Activated CD4-positive, alpha-beta T cell treated with anti-CD3 and anti-CD28 coated beads, Interleukin-2, amount 50 U/mL, for 1 hour (primary cell): ENCODE results near the gene FANCI.

Experiments used
- DNase-seq: peaks from one replicate; pipeline ENCODE4 v3.0.0-alpha.2; 2020

Gene FANCI

DNA sequence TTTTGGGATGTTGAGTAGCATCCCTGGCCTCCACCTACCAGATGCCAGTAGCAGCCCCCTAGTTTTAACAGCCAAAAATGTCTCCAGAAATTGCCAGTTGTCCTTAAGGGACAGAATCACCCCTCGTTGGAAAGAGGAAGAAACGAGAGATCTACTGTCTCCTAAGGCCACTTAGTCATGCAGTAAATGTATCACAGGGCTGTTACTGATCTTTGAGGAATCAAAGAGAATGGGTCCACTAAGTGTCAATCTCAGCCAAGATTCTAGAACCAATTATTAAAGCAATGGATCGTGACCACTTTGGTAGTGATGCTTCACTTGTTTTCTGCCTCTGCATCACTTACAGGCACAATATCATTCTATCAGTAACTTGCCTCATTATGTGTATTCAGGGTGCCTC is 64.5 kb downstream of the FANCI start:
- no peak for DNase-seq

DNA sequence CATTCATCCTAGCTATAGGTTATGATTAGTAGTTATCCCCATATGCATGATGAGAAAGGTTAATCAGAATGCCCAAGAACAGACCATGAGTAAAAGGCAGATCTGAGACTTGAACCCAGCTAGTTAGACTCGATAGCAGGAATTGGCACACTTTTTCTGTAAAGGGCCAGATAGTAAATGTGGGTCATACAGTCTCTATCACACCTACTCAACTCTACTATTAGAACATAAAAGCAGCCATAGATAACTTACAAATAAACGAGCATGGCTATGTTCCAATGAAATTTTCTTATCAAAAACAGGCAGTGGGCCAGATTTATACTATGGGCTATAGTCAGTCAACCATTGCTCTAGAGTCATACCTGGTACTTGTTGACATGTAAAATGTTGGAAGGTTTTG is 66.2 kb downstream of the FANCI start:
- DNase-seq, result no peak

DNA sequence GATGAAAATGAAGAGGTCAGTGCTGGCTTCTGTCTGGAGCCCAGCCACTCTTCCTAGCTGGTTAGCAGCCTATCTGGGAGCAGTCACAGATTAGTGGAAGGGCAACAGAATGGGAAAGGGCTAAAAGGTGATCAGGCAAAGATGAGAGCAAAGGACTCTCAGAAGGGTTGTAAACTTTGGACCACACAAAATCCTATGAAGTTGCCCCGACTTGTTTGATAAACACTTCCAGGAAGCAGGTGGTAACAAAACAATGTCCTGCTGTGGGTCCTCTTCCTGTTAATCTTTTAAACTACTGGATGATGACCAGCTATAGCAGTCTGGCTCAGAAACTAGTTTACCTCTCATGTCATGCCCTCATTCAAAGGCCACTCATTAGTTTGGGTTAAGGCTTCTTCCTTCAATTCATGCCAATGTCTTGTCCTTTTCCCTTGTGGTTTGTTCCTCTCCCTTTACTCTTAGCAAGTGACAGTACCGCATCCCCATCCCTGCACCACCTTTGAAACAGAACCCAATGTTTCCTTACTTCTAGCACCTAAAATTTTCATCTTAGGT is 71.7 kb downstream of the FANCI start:
- no peak for DNase-seq

DNA sequence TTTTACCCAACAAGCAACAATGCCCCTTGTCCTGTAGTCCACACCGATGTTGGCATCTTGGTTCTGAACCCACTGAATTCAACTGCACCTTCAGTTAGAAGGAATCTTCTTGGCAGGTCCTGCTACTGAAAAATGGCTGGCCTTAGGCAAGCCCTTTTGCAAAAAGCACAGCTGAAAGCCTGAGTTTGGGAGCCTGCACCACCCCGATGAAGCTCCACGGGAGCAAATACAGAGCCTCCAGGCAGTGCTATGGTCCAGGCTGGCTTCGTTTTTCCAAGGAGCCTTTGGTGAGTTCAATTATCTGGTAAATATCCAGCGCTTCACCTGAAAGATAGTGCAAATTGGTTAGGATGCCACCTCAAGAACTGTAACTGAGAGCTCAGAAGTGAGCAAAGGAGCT is 72.7 kb downstream of the FANCI start:
- no peak for DNase-seq

DNA sequence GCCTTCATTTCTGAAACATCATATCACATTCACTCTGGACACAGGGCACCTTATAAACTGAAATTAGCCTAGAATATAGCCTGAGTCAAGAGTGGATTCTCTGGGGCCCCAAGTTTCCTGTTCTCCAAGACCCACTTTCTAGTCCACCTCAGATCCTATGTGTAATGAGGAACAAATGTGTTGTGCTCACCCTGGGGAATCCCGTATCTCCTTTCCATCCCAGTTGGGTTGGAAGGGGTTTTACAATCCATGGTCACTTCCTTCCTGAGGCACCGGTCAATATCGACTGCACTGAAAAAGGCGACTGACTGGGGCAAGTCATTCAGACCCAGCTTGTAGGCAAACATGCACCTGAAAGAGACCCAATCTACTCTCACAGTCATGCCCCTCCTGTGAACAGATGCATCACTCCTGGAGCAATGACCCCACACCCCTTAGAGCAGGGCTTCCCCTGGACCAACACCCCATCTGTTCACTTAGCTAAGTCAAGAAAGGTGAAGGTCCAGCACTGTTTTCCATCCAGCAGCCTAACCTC is 73.5 kb downstream of the FANCI start:
- no peak for DNase-seq

DNA sequence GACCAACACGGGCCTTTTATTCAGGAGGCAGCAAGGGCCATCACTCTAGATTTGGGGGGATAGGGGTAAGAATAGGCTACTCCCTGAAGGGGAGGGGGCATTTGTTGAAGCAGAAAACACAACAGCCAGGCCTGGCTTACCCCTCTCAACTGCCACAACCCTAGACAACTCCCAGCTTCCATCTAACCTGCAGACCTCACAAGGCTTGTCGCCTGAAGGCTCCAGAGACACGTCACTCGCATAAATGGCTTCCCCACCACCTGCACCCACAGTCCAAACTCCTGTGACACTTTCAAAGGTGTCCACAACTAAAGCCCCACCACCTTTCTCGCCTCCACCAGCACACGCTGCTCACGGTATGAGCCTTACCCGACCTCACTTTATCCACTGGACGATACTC is 75.9 kb downstream of the FANCI start:
- DNase-seq, result no peak

DNA sequence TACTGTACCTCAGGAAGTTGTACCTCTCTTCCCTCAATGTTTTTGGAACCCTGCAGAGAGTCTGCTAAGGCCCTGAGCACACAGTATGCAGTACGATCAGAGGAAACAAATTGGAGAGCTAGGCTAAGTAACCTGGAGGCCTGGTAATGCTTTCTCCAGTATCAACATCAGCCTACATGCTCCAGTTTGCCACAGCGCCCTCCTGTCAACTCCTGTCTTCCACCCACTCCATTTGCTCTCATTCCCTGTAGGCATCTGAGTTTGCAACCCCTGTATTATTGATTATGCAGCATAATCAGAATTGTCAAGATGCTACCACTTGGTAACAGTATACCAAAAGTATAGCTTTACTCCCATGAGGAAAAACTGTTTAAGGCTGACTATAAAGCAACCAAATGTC is 76.4 kb downstream of the FANCI start:
- DNase-seq, result no peak

DNA sequence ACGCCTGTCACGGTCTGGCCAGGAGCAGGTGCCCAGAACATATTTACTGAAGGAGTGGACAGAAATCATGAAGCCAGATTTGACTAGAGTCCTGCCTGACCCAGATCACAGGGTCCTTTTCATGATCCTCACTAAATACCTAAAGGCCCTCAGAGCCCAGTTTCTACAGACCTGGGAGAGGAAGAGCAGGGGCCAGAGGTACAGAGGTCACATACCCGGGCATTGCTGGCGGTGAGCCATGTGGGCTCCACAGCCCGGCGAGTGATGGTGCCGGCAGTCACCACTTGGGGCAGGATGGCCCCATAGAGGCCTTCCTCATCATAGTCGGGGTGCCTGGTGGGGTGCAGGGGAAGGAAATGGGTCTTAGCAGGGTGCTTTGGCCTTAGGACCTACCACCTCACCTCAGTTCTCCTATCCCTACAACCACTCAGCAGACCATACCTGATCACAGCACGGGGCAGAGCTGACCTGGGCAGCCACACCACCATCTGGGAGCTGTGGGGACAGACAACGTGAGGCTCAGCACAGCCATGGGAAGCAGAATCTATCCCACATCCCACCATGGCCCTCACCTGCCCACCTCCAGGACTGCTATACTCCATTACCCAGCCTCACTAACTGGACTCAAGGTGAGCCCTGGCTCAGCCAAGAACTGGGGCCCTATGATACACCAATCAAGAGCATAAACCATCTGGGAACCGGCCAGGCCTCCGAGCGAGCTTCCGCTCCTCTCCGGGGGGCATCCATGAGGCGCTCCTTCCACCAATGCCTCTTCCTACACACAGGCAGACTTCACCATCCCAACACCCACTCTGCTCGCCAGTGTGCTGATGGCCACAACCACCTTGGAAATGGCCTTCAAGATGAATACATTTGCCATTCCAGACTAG is 78.0 kb downstream of the FANCI start:
- no peak for DNase-seq

DNA sequence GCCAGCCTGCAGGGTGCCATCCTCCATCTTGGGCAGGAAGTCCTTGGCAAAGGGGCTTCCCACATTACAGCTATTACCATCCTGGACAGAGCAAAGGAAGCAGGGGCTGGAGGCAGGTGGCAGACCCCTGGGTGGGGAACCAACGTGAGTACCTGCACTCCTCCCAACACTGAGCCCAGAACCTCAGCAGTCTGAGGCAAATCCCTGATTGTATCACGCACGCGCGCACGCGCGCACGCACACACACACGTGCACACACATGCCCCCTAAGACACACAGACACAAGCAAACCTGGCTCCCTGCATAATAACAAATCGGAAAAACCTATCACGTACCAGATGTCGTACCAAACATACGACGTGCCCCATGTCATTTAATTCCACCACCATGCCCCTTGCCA is 79.0 kb downstream of the FANCI start:
- DNase-seq, result no peak

DNA sequence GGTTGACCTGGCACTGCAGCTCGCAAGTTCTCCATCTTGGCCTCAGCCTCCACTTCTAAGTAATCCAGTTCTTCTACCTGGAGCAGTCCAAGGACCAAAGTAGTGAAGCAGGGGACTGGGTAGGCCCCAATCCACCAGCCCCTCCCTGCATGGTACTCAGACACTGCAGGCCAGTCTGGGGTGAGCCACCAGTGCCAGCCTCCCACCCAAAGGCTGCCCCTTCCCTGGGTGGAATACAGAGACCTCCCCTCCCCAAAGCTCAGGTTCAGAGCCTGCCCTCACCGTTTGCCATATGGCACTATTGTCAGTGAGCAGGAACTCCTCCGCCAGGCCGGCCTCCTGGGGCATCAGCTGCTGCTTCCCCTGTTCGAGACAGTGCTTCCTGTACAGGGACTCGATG is 80.0 kb downstream of the FANCI start:
- DNase-seq, result no peak

DNA sequence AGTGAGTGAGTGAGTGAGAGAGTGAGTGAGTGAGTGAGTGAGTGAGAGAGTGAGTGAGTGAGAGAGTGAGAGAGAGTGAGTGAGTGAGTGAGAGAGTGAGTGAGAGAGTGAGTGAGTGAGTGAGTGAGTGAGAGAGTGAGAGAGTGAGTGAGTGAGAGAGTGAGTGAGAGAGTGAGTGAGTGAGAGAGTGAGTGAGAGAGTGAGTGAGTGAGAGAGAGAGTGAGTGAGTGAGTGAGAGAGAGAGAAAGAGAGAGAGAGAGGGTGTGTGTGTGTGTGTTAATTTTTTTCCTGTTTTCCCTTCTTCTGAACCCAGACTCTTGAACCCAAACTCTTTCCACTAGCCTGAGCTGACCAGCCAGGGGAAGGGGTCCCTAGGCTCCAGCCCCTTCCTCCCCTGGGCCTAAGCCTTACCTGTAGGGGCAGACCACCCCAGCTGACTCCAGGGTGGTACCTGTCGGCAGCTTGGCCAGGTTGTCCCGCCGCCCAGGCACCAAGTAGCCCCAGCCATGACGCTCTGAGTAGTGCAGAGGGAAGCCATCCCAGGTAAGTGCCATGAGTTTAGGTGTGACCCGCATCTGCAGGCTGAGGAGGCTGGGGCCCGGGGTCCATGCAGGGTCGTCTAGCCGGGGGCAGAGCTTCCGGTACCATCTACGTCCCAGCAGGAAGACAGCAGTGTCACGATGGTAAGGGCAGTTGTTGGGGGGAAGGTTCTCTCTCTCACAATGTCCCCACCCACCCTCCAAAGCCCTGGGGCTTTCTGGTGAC is 81.4 kb downstream of the FANCI start:
- no peak for DNase-seq

DNA sequence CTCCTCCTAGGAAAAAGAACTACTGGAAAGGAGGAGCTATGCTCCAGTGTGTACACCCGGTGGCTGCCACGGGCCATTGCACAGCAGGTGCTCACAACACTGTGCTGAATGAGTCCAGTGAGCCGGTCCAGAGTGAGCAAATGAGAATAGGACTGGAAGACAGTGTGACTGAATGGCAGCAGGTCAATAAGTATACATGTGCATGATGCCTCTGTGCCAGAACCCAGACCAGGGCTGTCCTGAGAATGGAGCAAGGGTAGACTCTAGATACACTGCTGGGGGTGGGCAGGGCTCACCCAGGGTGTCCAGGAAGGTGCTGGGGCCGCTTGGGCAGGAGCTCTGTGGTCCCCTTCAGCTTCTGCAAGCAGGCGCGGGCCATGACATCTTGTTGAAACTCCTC is 82.5 kb downstream of the FANCI start:
- no peak for DNase-seq

DNA sequence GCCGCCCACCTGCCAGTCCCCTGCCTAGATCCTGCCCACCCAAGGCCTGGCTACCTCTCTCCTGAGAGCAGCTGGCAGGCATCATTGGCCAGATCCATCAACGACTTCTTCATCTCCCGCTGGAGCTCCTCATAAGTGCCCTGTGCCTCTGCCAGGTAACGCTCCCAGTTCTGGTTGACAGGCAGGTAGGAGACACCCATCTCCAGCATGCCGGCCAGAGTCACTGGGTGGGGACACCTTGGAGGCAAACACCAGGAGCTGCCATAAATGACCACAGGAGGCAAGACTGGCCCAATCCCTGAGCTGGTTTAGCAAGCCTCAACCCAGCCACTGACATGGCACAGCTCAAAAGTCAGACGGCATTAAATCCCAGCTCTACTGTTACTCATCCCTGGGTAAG is 83.3 kb downstream of the FANCI start:
- DNase-seq, result no peak

DNA sequence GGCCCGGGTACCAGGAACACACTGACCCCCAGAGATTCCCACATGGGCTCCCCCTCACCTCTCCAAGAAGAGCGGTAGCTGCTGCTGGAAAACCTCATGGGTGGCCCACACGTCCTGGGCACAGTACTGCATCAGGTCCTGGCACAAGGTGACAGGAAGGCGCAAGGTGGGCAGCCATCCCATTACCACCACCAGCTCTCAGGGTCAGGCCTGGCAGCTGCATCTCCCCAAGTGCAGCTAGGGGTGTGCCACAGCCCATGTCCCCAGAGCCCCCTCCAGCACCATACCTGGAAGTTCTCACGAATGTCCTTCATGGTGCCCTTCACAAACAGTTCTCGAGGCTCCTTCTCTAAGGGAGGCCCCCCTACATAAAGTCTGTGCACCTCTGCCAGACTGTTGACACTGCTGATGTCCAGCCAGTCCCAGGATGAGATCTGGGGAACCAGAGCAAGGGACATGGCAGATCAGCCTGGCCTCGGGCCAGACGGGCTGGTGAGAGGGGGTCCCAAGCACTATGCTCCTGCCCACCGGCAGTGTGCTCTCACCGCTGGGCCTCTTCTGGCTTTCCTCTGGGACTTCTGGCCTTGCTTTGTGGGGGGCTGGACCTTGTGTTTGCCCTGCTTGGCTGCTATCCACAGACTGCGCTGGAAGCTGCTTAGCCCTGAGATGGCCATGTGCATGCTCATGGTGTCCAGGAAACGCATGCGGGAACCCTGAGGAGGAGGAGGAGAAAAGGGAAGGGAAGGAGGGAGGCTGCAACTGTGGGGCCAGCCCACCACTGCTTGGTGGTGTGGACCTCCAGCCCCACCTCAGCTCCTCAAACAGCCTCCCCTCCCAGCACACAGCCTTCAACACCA is 84.8 kb downstream of the FANCI start:
- no peak for DNase-seq

DNA sequence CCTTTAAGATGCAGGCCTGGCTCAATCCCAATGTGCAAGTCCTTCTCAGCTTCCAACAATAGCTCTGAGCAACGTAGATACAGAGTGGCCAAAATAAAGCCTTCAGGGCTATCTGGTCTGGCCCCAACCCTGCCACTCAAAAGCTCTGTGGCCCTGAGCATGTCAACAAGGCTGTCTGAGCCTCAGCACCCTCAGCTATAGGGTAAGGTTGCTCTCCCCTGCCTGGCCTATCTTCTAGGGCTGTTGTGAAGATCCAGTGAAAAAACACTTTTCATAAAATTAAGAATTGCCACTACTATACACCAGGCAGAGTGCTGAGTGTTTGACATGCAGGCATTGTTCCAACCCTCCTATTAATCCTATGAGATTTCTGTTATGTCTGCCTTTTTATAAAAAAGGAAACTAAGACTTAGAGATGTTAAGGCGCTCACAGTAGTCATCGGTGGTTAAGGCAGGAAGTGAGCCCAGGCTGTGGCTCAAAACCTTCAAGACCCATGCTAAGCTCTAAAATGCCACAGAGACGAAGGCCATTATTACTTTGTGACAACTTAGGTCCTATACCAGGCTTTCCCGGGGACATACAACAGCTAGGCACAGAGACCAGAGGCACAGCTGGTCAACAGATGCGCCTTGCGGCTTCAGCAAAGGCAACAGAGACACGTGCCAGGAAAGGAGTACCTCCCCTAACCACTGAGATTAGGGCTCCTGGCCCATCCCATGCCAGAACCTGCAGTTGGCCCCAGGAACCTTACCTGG is 85.7 kb downstream of the FANCI start:
- no peak for DNase-seq

DNA sequence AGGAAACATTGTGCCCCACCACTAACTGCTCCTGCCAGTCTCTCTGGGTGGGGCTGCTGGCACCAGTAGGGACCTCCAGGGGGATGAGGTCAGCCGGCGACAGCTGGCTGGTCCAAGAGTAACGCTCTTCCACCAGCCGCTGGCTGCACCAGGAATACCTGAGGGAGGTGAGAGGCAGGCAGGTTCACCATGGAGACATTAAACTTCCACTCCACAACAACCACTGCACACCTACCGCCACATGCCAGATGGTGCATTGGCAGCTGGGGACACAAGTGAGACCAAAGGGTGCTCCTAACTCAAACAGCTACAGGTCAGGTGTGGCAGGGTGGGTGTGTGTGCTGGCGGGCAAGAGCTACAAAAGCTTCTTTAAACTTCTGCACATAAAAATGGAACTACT is 86.3 kb downstream of the FANCI start:
- no peak for DNase-seq

DNA sequence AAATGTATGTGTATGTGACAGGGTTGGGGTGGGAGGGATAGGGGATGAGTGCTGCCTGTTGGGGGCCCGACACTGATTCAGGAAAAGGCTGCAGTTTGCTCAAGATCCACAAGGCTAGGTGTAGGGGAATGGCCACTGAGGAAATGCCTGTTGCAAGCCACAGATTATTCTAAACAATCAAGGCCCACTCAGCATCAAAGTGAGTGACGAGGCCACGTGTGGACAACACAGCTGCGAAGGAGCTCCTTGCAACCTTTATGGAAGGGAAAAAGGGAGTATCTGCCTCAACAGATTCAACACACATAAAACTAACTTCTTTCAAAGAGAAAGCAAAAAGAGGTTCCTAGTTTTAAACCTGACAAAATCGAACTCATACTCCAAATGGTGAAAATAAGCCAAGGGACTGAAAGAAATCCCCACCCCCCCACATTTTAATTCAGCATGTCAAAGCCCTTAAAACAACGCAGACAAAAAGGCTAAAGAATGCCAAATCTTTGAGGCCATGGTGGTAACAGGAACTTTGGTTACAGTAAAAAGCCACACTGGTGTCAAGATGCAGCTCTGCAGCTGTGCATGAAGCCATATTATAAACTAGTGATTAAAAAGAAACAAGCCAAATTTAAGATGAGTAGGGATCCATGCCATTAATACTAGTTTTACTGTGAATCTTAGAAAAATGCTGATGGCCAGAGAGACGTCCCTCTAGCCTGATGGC is 87.3 kb downstream of the FANCI start:
- no peak for DNase-seq

DNA sequence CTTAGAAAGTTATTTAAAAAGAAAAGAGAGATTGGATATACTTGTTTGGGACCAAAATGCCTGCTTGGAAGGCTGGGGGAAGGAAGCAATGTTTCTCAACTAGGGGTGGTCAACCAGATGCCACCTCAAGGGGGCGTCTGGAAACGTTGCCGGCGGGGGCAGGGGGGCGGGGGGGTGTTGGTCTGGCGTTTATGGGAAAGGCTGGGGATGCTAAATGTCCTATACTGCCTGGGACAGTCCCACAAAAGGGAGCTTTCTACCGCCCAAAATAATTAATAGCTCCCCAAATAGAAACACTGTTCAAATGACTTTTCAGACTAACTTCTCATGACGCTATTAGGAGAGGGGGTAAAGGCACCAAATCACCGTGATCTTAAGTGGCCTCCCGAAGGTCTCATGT is 88.7 kb downstream of the FANCI start:
- peak; percentile 13 for DNase-seq

DNA sequence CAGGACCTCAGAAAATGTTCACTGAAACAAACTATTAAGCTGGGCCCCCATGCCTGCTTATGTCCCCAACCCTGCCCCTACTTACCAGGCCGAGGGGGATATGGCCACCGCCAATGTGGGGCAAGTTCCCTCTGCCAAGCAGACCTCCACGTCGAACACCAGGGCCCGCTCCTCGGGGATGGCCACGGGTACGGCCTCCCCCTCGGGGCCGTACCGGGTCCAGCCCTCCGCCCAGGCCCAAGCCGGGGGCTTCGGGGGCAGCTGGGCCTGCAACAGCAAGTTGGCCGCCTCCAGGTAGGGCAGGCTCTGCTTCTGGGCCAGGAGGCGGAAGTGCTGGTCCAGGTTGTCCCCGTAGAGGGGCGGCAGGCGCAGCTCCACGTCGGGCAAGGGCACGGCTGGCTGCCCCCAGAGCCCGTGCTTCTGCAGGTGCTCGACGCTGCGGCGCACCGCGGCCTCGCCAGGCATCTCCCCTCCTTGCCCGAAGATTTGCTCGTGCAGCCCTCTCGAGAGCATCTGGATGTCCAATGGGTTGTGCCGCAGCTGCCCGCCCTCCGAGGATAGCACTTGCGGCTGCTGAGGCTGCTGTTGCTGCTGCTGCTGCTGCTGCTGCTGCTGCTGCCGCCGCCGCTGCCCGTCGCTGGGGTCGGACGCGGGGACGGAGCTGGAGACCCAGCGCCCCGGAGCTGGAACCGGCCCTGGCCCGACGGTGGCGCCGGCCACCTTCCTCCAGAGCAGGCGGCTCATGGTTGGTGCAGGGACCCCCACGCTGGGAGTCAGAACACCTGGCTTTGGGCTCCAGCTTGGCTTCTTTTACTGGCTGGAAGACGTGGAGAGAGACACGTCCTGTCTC is 89.5 kb downstream of the FANCI start:
- no peak for DNase-seq

DNA sequence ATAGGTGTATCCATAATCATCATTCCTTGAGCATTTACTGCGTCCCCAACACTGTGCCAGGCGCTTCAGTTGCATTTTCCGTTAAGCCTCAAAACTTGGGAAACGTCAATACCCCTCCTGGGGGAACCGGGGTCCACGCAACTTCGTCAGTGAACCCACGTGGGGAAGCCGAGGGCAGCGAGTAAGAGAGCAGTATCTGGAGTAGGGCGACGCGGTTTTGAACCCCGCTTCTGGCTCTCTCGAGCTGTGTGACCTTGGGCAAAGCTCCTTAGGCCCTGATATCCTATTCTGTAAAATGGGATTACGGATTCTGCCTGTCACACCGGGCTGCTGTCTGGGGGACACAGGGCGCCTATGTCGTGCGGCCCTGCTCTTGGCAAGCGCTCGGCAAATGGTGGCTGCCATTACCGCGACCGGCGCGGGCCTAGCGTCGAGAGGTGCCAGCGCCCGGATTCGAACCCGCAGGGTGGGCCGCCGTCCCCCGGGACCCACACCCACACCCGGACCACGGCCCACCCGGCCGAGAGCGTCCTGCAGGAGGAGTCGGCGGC is 90.3 kb downstream of the FANCI start:
- DNase-seq, result no peak
